Endothelial cell of umbilical vein (primary cell): ENCODE results near the gene WDFY2. TPM values are rescaled to one million over a fixed set of nuclear protein-coding genes. Genes with fewer than 3 reads are reported as not detected.

ENCODE experiments used
- BruUV-seq: library from RNA; stranded (reverse); fragments of 400-500 nt; replicated peaks from 2 replicates; lab custom pipeline; 2021; lab: Mats Ljungman, UMichigan
- CTCF ChIA-PET: fragments of 300-600, 350-600 bp; sonication (Branson Sonifier 250); formaldehyde crosslinking; loops from one replicate; lab custom pipeline; 2021; ENCODE audit warnings: antibody characterized with exemption, inconsistent platforms; lab: Charles Lee
- POLR2A ChIA-PET: fragments of 300-600, 350-600 bp; sonication (Branson Sonifier 250); formaldehyde crosslinking; loops from one replicate; lab custom pipeline; 2021; ENCODE audit warnings: antibody characterized with exemption, inconsistent platforms; lab: Charles Lee
- DNase-seq: peaks from one replicate; pipeline ENCODE4 v3.0.0-alpha.2; 2011; ENCODE audit warnings: low read depth, low spot score
- FAIRE-seq: peaks from 2 replicates; lab custom pipeline; 2011; peaks lifted over from hg19 to GRCh38; lab: Jason Lieb, UNC
- H2AFZ ChIP-seq: 2 replicates; pipeline ENCODE4 v1.6.0; 2012; ENCODE audit warnings: low read depth, low read length, control low read depth, inconsistent platforms
- H3K27ac ChIP-seq: 2 replicates; pipeline ENCODE4 v1.5.1; 2011; ENCODE audit warnings: low read depth, mild to moderate bottlenecking, control low read depth, low read length, moderate library complexity; ENCODE audit not compliant: insufficient read depth
- H3K27me3 ChIP-seq, 2 experiments: 2 replicates each; pipeline versions ENCODE4 v1.6.0 to v1.6.1; 2011; ENCODE audit warnings: low read length in 2 of 2, mixed read lengths in 1 of 2; ENCODE audit not compliant: control insufficient read depth in 2 of 2, insufficient read depth in 2 of 2
- H3K36me3 ChIP-seq, 2 experiments: 2 replicates in 1 of 2; 3 replicates in 1 of 2; pipeline ENCODE4 v1.5.1; 2011; ENCODE audit warnings: low read length in 2 of 2, mild to moderate bottlenecking in 1 of 2, moderate library complexity in 1 of 2; ENCODE audit not compliant: control insufficient read depth in 2 of 2, insufficient read depth in 2 of 2; ENCODE audit errors: extremely low read depth in 1 of 2
- H3K4me1 ChIP-seq: 3 replicates; pipeline ENCODE4 v1.5.1; 2011; ENCODE audit warnings: mild to moderate bottlenecking, low read length; ENCODE audit not compliant: control insufficient read depth, insufficient read depth; ENCODE audit errors: extremely low read depth
- H3K4me2 ChIP-seq: 2 replicates; pipeline ENCODE4 v1.6.1; 2011; ENCODE audit warnings: low read length, control low read depth, mixed read lengths; ENCODE audit not compliant: insufficient read depth
- H3K4me3 ChIP-seq, 3 experiments: fragments of 200-600 bp in 1 of 3; sonication (generic), shearing (Covaris generic) in 1 of 3; replicated peaks in 1 of 3; 2 replicates each; pipeline ENCODE4 v1.5.1; 2011 to 2016; ENCODE audit warnings: control low read depth in 3 of 3, low read length in 3 of 3, mild to moderate bottlenecking in 2 of 3, inconsistent platforms in 1 of 3, low read depth in 1 of 3, moderate library complexity in 1 of 3; ENCODE audit not compliant: insufficient read depth in 1 of 3
- H3K79me2 ChIP-seq: 2 replicates; pipeline ENCODE4 v1.6.0; 2012; ENCODE audit warnings: low read length, inconsistent platforms; ENCODE audit not compliant: control insufficient read depth, insufficient read depth
- H3K9ac ChIP-seq: replicated peaks from 2 replicates; pipeline ENCODE3; 2011; ENCODE audit warnings: low read length, control low read depth; ENCODE audit not compliant: insufficient read depth; ENCODE audit errors: extremely low read depth
- H3K9me1 ChIP-seq: replicated peaks from 3 replicates; pipeline ENCODE4 v1.6.0; 2011; ENCODE audit warnings: mild to moderate bottlenecking, low read length; ENCODE audit not compliant: control insufficient read depth, insufficient read depth; ENCODE audit errors: extremely low read depth
- H3K9me3 ChIP-seq: replicated peaks from 2 replicates; pipeline ENCODE4 v1.5.1; 2012; ENCODE audit warnings: low read length, inconsistent platforms; ENCODE audit not compliant: control insufficient read depth, insufficient read depth
- H4K20me1 ChIP-seq: replicated peaks from 2 replicates; pipeline ENCODE3; 2011; ENCODE audit warnings: mild to moderate bottlenecking, low read length; ENCODE audit not compliant: control insufficient read depth, insufficient read depth; ENCODE audit errors: extremely low read depth
- EZH2 ChIP-seq: IDR thresholded peaks from 2 replicates; pipeline ENCODE4 v1.6.1; 2012; ENCODE audit warnings: borderline replicate concordance, low read depth, mild to moderate bottlenecking, moderate library complexity, low read length, inconsistent platforms; ENCODE audit not compliant: severe bottlenecking
- FOS ChIP-seq: IDR thresholded peaks from 2 replicates; pipeline ENCODE4 v1.6.1; 2011; ENCODE audit warnings: mild to moderate bottlenecking, low read length, moderate library complexity, borderline replicate concordance; ENCODE audit not compliant: insufficient read depth
- GATA2 ChIP-seq: IDR thresholded peaks from 2 replicates; pipeline ENCODE4 v1.7.0; 2011; ENCODE audit warnings: low read depth, mild to moderate bottlenecking, moderate library complexity, mixed read lengths, low read length; ENCODE audit not compliant: insufficient read length, insufficient read depth
- JUN ChIP-seq: IDR thresholded peaks from 2 replicates; pipeline ENCODE4 v1.6.1; 2011; ENCODE audit warnings: borderline replicate concordance, low read depth; ENCODE audit not compliant: insufficient read length, insufficient read depth
- MAX ChIP-seq: IDR thresholded peaks from 2 replicates; pipeline ENCODE4 v1.6.1; 2011; ENCODE audit not compliant: insufficient read depth, insufficient read length
- MYC ChIP-seq: IDR thresholded peaks from one replicate; pipeline ENCODE4 v1.6.1; 2011; ENCODE audit warnings: mild to moderate bottlenecking, low read depth, low read length
- POLR2A ChIP-seq: IDR thresholded peaks from 2 replicates; pipeline ENCODE4 v1.6.1; 2012; ENCODE audit warnings: low read depth, mild to moderate bottlenecking, control low read depth, low read length
- POLR2AphosphoS5 ChIP-seq: IDR thresholded peaks from 2 replicates; pipeline ENCODE4 v1.6.1; 2012; ENCODE audit warnings: low read depth, mild to moderate bottlenecking, control low read depth, low read length, moderate library complexity; ENCODE audit not compliant: insufficient read depth
- dilution Hi-C: fragments of 300-500 bp; cut with MboI; formaldehyde crosslinking; loops from one replicate; pipeline ENCODE4 v1.15.0; 2019; ENCODE audit warnings: low sequenced_read_pairs; ENCODE audit not compliant: extremely low pct_ligation_motif_present
- intact Hi-C: fragments of 100-400 bp; cut with micrococcal nuclease; formaldehyde crosslinking; loops from one replicate; pipeline ENCODE4 v1.10.0; 2022
- polyA plus RNA-seq, 4 experiments: library from polyadenylated mRNA; depleted of rRNA in 3 of 4; stranded (reverse) in 3 of 4; unstranded in 1 of 4; fragments of >200 nt; gene quantifications; 2 replicates each; pipeline versions ENCODE4 v1.2.1 to v1.2.3, GENCODE V29; 2011 to 2012; ENCODE audit warnings: missing spikeins in 1 of 4
- total RNA-seq: library from RNA; stranded (reverse); gene quantifications from 2 replicates; pipeline ENCODE4 v1.2.3, GENCODE V29; 2021
- TF ChIP-seq, protein P1 (sequence below), 2 donors: IDR thresholded peaks; 1 replicate in 1 of 2; 2 replicates in 1 of 2; pipeline ENCODE4 v1.5.1; 2011; ENCODE audit warnings: low read length in 2 of 2, mild to moderate bottlenecking in 2 of 2, moderate library complexity in 2 of 2, control low read depth in 1 of 2, inconsistent platforms in 1 of 2, low read depth in 1 of 2; ENCODE audit not compliant: insufficient read depth in 1 of 2; ENCODE audit errors: extremely low read depth in 1 of 2

Gene WDFY2
- total and polyA plus RNA-seq, 2 donors (not counting 3 experiments of a cell fraction or from before 2014, with no cell fraction given): 2.1 to 5.5 TPM

DNA sequence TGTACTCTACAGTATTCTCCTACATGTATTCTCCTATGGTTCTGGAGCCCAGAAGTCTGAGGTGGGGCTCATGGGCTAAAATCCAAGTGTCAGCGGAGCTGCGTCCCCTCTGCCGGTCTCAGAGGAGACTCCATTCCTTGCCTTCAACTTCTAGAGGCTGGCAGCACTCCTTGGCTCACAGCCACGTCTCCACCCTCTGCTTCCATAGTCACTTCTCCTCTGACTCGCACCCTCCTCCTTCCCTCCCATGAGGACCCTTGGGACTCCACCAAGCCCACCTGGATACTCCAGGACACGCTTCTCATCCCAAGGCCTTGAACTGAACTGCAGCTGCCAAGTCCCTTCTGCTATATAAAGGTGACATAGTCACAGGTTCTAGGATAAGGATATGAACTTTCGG is 191.9 kb downstream of the WDFY2 start:
- peaks cover 0 to 2% of the 10 kb centered on the region in 2 experiments for H3K27me3 ChIP-seq
- H3K27ac ChIP-seq: no peak overlapping the region
- no peak overlapping the region for H3K9ac ChIP-seq
- H4K20me1 ChIP-seq: no peaks in the 10 kb centered on the region
- FAIRE-seq: no peak
- no peaks in the 10 kb centered on the region for H3K9me1 ChIP-seq
- no peaks in the 10 kb centered on the region for H3K4me1 ChIP-seq
- ChIA-PET CTCF (no interaction called here), POLR2A (no interaction called here)
- no peak for DNase-seq
- no peak overlapping the region for H2AFZ ChIP-seq
- TF ChIP-seq GATA2 (no peak), MYC (no peak), POLR2A (no peak), EZH2 (no peak), FOS (no peak), POLR2AphosphoS5 (no peak), JUN (no peak), MAX (no peak)
- TF ChIP-seq, protein P1, sequence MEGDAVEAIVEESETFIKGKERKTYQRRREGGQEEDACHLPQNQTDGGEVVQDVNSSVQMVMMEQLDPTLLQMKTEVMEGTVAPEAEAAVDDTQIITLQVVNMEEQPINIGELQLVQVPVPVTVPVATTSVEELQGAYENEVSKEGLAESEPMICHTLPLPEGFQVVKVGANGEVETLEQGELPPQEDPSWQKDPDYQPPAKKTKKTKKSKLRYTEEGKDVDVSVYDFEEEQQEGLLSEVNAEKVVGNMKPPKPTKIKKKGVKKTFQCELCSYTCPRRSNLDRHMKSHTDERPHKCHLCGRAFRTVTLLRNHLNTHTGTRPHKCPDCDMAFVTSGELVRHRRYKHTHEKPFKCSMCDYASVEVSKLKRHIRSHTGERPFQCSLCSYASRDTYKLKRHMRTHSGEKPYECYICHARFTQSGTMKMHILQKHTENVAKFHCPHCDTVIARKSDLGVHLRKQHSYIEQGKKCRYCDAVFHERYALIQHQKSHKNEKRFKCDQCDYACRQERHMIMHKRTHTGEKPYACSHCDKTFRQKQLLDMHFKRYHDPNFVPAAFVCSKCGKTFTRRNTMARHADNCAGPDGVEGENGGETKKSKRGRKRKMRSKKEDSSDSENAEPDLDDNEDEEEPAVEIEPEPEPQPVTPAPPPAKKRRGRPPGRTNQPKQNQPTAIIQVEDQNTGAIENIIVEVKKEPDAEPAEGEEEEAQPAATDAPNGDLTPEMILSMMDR (IDR thresholded peaks at IDR 0.05; ENCODE audit: extremely low read depth in 1 of 2, insufficient read depth in 1 of 2, low read depth in 1 of 2, low read length in 2 of 2): no peak
- intact Hi-C loops (no loop called here), dilution Hi-C loops (no loop called here)
- no peaks in the 10 kb centered on the region for H3K36me3 ChIP-seq
- BruUV-seq: no TSS peak
- H3K79me2 ChIP-seq: no peaks in the 10 kb centered on the region
- no peaks in the 10 kb centered on the region for H3K9me3 ChIP-seq
- H3K4me3 ChIP-seq: no peak overlapping the region
- H3K4me2 ChIP-seq: no peak overlapping the region
